DND-41 (cell line): ENCODE data around the gene GPR153.

Experiments
- ATAC-seq: fragments of 200-7000 bp; cut with Tn5 transposase; 3 replicates; pipeline ENCODE4 v1.9.1; 2021; ENCODE audit warnings: low read depth; ENCODE audit not compliant: insufficient read depth
- DNase-seq: peaks from one replicate; pipeline ENCODE4 v3.0.0-alpha.2; 2020
- H2AFZ ChIP-seq: 2 replicates; pipeline ENCODE4 v1.6.0; 2012; ENCODE audit warnings: low read depth, low read length
- H3K27ac ChIP-seq: 2 replicates; pipeline ENCODE4 v1.5.1; 2012; ENCODE audit warnings: low read length, inconsistent platforms
- H3K27me3 ChIP-seq: fragments of 200-600 bp; sonication (generic); 2 replicates; pipeline ENCODE4 v1.6.0; 2012; ENCODE audit warnings: low read length, mild to moderate bottlenecking, inconsistent platforms; ENCODE audit not compliant: insufficient read depth, poor library complexity
- H3K36me3 ChIP-seq: 2 replicates; pipeline ENCODE4 v1.5.1; 2012; ENCODE audit warnings: low read length, inconsistent platforms; ENCODE audit not compliant: insufficient read depth
- H3K4me1 ChIP-seq: 2 replicates; pipeline ENCODE4 v1.5.1; 2012; ENCODE audit warnings: mild to moderate bottlenecking, low read length; ENCODE audit not compliant: insufficient read depth
- H3K4me2 ChIP-seq: 2 replicates; pipeline ENCODE4 v1.6.0; 2012; ENCODE audit warnings: mild to moderate bottlenecking, moderate library complexity, low read length, inconsistent platforms; ENCODE audit not compliant: insufficient read depth
- H3K4me3 ChIP-seq, 2 experiments: fragments of 200-600 bp in 1 of 2; shearing (Covaris generic) in 1 of 2; 2 replicates each; pipeline ENCODE4 v1.5.1; 2012 to 2016; ENCODE audit warnings: inconsistent platforms in 2 of 2, low read length in 2 of 2, mild to moderate bottlenecking in 2 of 2, low read depth in 1 of 2, moderate library complexity in 1 of 2
- H3K79me2 ChIP-seq: 2 replicates; pipeline ENCODE4 v1.6.0; 2012; ENCODE audit warnings: low read length, inconsistent platforms; ENCODE audit not compliant: insufficient read depth
- H3K9ac ChIP-seq: 2 replicates; pipeline ENCODE4 v1.6.0; 2012; ENCODE audit warnings: low read depth, mild to moderate bottlenecking, inconsistent platforms, low read length, moderate library complexity
- H3K9me3 ChIP-seq: 2 replicates; pipeline ENCODE4 v1.5.1; 2012; ENCODE audit warnings: low read length, moderate library complexity, mild to moderate bottlenecking, inconsistent platforms; ENCODE audit not compliant: insufficient read depth, severe bottlenecking
- H4K20me1 ChIP-seq: 2 replicates; pipeline ENCODE4 v1.6.0; 2012; ENCODE audit warnings: low read length; ENCODE audit not compliant: insufficient read depth
- EZH2 ChIP-seq: IDR thresholded peaks from 3 replicates; pipeline ENCODE4 v1.6.1; 2012; ENCODE audit warnings: borderline replicate concordance, low read depth, mild to moderate bottlenecking, moderate library complexity, low read length, inconsistent platforms; ENCODE audit not compliant: severe bottlenecking
- TF ChIP-seq, protein P1 (sequence below): IDR thresholded peaks from 2 replicates; pipeline ENCODE4 v1.5.1; 2012; ENCODE audit warnings: borderline replicate concordance, low read length, moderate library complexity, mild to moderate bottlenecking; ENCODE audit not compliant: poor library complexity, severe bottlenecking; ENCODE audit errors: extremely low read depth

Gene GPR153

DNA sequence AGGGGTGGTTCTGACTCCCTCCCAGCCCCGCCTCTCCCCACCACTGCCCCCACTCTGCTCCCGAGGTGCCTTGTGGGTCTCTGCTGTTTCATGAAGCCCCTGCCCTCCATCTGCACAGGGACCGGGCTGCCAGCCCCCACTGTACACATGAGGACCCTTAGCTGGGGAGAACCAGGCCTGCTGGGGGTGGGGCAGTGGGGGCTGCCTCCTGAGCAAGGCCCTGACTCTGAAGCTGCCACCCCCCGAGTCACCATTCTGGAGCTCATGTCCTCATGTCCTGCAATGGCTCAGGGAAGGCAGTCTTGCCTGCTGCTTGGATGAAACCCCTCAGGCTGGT lies 8.6 kb downstream of the GPR153 start:
- no peak overlapping the region for H3K4me2 ChIP-seq
- no peaks in the 10 kb centered on the region for H3K79me2 ChIP-seq
- peaks cover 8% of the 10 kb centered on the region for H4K20me1 ChIP-seq
- H3K27me3 ChIP-seq = no peaks in the 10 kb centered on the region
- H3K9ac ChIP-seq = no peak overlapping the region
- no peaks in the 10 kb centered on the region for H3K4me1 ChIP-seq
- H3K4me3 ChIP-seq = no peak overlapping the region
- no peak overlapping the region for H2AFZ ChIP-seq
- no peak overlapping the region for H3K27ac ChIP-seq
- no peaks in the 10 kb centered on the region for H3K9me3 ChIP-seq
- no peak for DNase-seq
- ATAC-seq = no peak
- no peaks in the 10 kb centered on the region for H3K36me3 ChIP-seq
- no peak for TF ChIP-seq EZH2
- TF ChIP-seq, protein P1, sequence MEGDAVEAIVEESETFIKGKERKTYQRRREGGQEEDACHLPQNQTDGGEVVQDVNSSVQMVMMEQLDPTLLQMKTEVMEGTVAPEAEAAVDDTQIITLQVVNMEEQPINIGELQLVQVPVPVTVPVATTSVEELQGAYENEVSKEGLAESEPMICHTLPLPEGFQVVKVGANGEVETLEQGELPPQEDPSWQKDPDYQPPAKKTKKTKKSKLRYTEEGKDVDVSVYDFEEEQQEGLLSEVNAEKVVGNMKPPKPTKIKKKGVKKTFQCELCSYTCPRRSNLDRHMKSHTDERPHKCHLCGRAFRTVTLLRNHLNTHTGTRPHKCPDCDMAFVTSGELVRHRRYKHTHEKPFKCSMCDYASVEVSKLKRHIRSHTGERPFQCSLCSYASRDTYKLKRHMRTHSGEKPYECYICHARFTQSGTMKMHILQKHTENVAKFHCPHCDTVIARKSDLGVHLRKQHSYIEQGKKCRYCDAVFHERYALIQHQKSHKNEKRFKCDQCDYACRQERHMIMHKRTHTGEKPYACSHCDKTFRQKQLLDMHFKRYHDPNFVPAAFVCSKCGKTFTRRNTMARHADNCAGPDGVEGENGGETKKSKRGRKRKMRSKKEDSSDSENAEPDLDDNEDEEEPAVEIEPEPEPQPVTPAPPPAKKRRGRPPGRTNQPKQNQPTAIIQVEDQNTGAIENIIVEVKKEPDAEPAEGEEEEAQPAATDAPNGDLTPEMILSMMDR = no peak

DNA sequence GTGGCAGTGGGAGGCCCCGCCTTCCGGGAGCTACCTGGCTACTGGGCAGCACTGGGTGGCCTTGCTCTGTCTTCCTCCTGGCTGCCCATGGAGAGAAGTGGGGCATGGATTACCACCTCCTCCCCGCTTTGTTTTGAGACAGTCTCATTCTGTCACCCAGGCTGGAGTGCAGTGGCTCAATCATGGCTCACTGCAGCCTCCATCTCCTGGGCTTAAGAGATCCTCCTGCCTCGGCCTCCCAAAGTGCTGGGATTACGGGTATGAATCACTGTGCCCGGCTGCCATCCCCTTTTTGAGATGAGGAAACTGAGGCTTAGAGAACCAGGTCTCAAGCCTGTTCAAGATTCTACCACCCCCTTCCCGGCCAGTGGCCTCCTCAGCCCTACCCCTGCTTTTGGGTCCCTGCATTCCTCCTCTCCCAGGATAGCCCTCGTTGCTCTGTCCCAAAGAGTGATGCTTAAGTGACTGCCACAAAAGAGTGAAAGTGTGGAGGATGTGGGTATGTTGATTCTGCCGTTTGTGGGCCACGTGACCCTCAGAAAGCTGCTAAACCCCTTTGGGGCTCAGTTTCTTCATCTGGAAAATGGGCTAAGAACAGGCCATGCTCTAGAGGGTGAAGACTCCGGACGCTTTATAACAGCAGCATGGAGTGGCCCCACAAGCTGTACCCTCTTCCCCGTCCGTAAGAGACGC lies 9.1 kb downstream of the GPR153 start:
- H3K27me3 ChIP-seq = no peaks in the 10 kb centered on the region

DNA sequence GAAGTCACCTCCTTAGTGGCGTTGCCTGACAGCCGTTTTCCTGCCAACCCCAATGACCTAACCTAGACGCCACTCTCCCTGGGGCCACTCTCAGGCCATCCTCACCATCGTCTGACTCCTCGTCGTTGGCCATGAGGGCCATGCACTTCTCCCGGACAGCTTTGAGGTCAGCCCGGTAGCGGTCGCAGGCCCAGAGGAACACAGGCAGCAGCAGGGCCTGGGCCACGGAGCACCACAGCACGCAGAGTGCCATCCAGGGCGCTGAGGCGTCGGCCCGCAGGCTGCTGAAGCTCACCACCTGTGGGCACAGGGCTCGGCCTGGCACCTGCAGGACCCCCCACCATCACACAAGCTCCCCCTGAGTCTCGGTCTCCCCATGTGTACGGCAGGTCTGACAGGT lies 9.7 kb downstream of the GPR153 start:
- TF ChIP-seq, protein P1 = no peak
- TF ChIP-seq EZH2 = no peak
- H4K20me1 ChIP-seq = peaks cover 18% of the 10 kb centered on the region
- H3K79me2 ChIP-seq = no peaks in the 10 kb centered on the region
- H3K36me3 ChIP-seq = no peaks in the 10 kb centered on the region
- H3K4me1 ChIP-seq = no peaks in the 10 kb centered on the region
- no peak overlapping the region for H3K9ac ChIP-seq
- no peaks in the 10 kb centered on the region for H3K9me3 ChIP-seq
- no peaks in the 10 kb centered on the region for H3K27me3 ChIP-seq
- ATAC-seq (no peak), DNase-seq (no peak)
- no peak overlapping the region for H3K27ac ChIP-seq
- H3K4me2 ChIP-seq = no peak overlapping the region
- H3K4me3 ChIP-seq = no peak overlapping the region
- no peak overlapping the region for H2AFZ ChIP-seq

More for the DNA sequence above, 9.1 kb downstream of the GPR153 start:
- Histone ChIP-seq H3K79me2 (no peaks in the 10 kb centered on the region), H3K9me3 (no peaks in the 10 kb centered on the region), H3K9ac (no peak overlapping the region), H3K36me3 (no peaks in the 10 kb centered on the region), H3K4me1 (no peaks in the 10 kb centered on the region), H4K20me1 (peaks cover 13% of the 10 kb centered on the region), H3K27ac (no peak overlapping the region), H3K4me2 (no peak overlapping the region), H3K4me3 (no peak overlapping the region), H2AFZ (no peak overlapping the region)
- DNase-seq = no peak
- no peak for TF ChIP-seq EZH2
- TF ChIP-seq, protein P1 = no peak
- ATAC-seq = no peak
